SKM-1 treated with dmso at 0.1 percent for 144 hours (cell line): ENCODE data around the gene NDST1.

ENCODE experiments used
- DNase-seq: peaks from one replicate; lab custom pipeline; 2025; ENCODE audit not compliant: unreplicated experiment; lab: John Stamatoyannopoulos, UW

The NDST1 gene

DNA sequence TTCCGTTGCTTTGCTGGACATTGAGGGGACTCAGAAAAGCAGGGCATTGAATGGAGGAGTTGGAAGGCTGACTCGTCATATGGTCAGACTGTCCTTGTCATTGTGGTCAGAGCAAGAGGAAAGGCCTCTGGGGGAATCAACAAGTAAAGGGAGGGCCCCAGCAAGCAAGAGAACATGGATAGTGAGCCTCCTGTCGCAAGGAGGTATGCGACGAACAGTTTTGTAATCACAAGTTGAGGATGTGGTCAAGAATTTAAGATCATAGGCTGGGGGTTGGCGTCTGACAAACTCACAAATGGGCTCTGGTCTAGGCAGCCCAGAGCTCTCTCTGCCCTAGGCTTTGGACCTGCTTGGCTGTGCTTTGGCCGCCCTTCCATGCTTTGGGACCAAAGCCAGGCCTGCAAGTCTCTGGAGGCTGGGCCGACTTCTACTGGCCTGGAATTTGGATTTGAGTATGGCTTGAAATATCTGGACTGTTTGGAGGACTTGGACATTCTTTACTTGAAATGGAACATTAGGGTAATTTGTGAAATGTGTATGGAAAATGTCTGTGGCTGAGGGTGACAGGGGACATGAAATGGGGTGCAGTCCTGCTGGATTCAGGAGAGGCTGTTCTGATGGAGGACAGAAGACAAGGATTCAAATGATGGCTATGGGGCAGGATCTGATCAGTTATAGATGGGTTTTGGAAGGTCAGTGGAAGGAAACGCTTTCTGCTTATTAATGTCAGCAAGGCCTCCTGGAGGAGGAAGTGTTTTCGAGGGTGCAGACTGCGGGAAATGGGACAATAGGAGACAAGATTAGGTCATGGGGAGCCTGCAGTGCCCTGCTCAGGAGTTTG, 19.2 kb upstream of the NDST1 start:
- peak; percentile 88 for DNase-seq

DNA sequence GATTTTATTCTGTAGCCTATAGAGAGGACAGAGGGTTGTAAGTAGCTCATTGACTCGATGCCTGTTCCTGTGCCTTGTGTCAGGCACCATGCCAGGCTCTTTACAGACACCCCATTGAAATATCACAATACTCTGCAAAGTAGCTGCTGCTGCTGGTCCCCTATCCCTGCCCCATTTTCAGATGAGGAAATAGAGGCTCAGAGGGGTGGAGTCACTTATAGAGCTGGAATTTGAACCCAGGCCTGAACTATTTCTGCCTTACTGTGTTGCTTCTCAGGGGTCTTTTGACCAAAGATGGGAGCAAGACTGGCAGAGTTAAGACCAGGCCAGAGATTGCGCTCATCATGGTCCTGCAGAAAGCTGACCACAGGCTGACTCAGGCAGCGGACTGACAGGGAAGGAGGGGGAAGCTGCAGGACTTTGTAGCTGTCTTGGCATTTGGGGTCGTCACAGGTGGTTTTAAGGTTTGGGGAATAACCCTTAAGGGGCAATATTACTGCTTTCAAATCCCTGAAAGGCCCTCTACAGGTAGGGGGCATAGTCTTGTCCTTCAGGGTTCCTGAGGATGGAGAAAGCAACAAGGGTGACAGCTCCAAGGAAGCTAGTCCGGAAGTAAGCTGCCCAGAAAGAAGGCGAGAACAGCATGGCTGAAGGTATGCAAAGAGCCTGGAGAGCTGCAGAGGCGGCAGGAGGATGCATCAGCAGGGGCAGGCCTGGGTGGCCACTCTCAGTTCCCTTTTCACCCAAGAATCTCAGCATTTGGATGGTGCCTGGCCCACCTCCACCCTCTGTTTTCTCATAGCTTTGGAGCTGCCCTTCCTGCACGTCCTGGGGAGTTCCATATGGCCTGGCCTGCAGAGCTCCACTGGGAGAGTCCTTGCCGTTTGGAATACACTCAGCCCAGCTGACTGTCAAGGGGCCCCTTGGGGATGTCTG, 18.3 kb upstream of the NDST1 start:
- DNase-seq, result peak; percentile 37

DNA sequence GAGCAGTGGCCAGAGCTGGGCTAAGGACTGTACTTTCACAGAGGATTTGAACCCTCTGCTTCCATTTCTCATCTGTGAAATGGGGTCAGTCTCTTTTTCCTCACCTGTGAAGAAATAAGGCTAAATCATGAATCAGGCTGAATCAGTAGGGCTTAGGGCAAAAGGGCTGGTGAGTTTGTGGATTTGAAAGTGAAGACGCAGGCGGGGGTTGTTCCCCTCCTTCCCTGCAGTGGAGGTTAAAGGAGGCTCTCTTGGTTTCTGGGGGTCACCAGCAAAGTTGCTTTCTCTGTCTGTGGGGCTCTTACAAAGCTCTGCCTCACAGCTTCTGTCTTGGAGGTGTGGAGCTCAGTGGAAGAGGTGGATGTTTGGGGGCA, 17.6 kb upstream of the NDST1 start:
- DNase-seq, result no peak

DNA sequence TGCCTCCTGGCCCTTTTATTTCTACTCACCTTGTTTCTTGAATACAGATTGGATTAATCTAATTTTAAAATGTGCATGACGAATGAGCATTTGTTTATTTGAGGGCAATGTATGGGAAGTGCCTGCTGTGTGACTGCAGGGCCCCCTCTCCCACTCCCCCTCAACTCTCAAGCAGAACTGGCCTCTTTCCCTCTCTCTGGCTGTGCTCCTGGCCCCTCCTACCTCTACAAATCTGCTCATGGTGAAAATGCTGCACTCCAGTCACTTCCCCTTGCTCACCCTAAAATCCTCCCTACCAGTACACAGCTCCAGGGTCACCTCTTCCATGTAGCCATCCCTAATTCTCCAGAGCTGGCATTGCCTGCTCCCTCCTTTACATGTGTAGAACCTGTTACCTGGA, 17.2 kb upstream of the NDST1 start:
- peak; percentile 14 for DNase-seq

DNA sequence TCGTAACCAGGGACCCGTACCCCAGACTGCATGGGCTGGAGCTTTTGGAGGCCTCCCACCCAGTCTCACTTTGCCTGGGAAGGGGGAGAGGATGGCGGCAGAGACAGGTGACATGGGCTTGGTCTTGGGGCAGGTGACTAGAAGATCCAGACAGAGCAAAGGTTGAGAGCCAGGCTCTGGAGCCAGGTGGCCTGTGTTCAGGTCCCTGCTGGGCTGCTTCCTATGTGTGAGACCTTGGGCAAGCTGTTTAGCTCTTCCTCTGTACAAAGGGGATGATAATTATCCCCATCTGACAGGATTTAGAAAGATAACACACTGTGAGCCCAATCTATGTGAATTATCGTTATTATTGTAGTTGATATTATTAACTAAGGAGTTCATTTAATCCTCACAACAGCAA, 16.1 kb upstream of the NDST1 start:
- no peak for DNase-seq

DNA sequence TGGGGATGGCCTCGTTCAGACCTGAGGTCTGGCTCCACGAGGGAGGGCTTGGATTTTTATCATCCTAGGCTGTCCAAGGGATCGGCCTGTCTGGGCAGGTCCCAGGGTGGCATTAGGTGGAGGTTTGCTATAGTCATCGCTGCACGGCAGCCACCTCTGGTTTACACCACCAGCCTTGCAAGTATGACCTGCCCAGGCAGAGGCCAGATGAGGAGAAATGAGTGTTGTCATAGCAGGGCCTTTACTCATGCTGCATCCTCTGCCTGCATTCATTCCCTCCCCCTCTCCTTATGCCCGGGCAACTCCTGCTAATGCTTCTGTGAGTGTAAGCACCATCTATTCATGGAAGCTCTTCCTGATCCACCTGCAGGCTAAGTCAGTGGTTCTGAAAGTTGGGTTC, 15.3 kb upstream of the NDST1 start:
- no peak for DNase-seq

DNA sequence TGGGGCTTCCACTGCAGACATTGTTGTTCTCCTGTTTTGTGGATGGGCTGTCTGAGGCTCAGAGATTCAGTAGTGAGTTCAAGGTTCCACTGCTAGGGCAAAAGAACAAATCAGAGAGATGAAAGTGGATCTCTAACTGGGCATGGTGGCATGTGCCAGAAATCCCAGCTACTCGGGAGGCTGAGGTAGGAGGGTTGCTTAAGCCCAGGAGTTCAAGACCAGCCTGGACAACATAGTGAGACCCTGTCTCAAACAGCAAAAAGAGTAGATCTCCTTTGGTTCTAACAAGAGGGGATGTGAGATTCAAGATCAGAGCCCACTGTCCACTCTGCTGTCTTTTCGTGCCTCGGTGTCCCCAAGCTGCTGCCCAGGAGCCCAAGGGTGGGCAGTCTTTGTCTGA, 11.8 kb upstream of the NDST1 start:
- no peak for DNase-seq

DNA sequence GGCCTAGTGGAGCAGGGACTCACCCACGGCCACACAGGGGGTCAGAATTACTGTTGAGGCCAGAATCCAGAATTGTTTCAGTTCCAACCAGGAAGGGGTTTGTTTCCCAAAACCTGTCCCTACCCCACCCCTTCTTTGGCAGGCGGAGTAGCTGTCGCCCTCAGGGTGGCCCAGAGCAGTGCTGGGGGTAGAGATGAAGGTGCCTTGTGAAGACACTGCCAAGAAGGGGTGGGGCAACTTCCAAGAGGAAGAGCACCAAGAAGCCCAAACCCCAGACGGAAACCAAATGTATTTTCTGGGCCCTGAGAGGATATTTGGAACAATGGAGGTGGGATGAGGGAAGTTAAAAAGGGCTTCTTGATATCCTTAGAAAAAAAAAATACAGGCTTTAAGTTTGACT, 11.4 kb upstream of the NDST1 start:
- DNase-seq, result no peak

DNA sequence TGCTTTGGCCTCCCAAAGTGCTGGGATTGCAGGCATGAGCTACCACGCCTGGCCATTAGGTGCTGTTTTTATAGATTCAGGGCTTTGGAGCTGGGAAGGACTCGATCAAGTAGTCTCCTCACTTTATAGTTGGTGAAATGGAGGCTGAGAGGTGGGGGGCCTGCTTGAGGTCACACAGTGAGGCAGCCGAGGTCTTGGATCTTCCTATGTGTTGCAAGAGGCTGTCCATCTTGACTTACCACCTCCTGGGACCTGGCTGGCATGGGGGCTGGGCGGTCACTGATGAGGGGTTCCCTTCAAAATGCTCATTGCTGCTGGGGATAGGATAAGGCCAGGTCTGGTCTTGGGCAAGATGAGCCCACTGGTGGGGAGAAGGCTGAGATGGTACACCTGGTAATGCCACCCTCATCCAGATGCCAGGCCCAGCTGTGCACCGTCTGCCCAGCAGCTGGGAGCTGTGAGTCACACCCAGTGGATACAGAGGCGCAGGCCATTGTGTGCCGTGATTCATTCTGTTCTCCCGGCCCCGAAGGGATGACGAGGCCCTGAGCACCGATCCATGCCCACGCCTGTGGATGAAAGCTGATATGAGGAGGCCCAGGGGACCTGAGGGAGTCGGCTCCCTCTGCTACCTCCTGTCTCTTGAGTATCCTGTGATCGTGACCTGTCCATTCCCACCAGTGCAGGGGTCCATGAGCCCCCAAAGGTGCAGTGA, 10.5 kb upstream of the NDST1 start:
- no peak for DNase-seq

DNA sequence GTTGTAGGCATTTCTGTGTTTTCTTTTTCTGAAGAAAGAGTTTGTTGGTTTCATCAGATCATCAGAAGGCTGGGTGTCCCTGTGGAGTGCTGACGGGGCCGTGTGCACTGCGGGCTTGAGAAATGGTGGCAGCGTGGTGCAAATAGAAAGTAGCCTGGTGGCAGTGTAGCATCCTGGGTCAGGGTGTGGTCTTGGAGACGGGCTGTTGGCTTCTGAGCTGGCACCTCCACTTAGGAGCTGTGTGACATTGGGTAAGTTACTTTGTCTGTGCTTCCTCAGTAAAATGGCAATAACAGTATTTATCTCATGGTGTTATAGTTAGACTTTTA, 10.0 kb upstream of the NDST1 start:
- no peak for DNase-seq

DNA sequence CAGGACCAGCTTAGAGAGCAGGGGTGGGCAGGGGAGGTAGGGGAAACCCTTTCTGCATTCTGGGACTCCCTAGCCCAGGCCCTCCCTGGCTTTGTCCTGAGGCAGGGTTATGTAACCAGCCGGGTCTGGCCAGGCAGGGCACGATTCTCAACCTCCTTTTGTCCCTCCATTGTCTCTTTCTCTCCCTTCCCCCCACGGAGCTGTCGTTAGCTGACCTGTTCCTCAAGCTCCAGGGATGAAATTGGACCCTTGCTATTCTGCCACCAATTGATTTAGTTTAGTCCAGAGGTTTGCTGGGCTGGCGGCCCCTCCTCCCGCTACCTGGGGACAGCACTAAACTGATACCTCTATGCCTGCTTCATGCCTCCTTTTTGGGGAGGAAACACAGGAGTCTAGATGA, 9.4 kb upstream of the NDST1 start:
- DNase-seq, result no peak

DNA sequence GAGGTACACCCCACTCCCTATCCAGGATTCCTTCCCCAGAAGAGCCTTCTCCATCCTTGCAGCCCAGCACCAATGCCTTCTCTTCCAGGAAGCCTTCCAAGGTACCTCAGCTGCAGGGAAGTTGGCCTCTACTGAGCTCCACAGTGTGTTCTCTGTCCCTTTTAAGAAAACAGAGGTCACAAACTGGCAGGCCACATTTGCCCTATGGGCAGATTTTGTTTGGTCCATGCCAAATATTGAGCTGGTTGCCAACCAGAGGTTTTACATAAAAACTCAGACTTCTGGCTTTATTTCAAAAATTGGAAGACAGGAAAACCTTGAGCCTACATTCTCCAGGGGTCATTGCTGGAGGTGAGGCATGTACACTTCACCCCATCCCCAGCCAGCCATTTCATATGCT, 9.0 kb upstream of the NDST1 start:
- no peak for DNase-seq

DNA sequence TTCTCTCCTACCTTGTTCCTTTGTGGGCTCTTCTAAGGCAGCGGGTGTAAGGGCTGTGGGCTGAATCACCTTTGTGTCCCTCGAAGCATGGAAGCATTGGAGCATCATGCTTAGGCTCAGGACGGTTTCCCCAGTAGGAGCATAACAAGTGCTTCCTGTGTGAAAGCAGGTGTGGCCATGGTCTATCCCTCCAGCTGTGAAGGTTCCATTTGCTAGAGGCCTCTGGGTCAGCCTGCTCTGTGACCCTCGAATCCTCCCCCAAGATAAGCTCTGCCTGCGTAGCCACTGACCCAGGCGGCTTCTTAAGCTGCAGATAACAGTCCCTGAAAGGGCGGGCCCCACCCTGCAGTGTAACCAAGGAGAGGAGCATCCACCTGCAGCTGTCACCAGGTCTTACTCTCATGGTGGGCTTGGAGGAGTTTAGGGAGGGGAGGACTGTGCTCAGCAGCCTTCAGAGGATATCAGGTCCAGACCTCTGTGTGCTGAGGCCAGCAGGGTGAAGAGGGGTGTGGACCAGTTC, 8.4 kb upstream of the NDST1 start:
- DNase-seq, result no peak

DNA sequence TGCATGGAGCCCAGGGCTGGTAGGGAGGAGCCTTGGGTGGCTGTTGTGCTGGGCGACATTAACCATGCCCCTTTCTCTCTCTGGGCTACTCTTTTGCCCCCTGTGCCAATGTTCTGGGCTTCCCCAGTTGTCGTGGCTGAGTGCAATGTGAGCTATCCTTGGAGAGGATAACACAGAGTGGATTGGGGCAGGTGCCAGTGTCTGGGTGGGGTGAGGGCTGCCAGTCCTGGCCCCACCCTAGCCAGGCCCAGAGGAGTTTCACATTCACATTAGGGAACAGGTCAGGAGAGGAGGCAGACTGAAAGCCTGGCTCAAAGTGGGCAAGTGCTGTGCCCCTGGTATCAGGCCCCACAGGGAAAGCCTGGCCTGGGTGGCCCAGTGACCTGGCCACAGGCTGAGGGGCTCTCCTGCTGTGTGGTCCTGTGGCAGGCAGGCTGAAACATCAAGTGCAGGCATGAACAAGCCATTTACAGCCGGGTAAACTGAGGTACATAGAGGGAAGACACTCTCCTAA, 7.5 kb upstream of the NDST1 start:
- no peak for DNase-seq

DNA sequence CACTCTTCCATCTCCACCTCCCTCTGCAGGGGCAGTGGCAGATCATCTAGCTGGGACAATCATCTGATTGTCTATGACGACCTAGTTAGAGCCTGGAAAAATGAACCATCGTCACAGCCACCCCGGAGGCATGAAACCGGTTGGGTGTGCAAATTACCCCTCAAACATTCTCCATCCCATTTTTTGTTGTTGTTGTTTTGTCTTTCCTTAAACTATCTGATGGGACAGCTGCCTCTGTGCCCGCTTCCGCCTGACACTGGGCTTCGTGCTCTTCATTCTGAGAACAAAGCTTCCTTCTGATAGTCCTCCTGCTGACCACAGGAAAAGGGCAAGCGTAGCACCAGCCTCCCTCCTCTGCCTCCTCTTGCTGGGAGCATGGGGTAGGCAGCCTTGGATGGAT, 7.0 kb upstream of the NDST1 start:
- DNase-seq, result no peak

DNA sequence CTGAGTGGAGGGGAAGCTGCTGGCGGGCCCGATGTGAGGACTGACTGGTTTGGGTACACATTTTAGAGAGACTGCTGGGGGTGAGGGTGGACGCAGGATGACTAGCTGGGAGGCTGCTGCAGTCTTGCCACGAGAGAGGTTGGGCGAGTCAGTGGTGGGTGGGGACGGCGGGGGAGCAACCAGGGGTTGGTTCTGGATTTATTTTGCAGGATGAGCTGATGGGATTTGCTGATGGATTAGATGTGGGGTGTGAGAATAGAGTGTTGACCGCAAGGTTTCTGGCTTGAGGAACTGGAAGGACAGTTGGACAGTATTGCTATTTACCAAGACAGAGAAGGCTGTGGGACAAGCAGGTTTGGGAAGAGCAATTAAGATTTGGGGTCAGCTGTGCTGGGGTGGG, 5.8 kb upstream of the NDST1 start:
- no peak for DNase-seq

DNA sequence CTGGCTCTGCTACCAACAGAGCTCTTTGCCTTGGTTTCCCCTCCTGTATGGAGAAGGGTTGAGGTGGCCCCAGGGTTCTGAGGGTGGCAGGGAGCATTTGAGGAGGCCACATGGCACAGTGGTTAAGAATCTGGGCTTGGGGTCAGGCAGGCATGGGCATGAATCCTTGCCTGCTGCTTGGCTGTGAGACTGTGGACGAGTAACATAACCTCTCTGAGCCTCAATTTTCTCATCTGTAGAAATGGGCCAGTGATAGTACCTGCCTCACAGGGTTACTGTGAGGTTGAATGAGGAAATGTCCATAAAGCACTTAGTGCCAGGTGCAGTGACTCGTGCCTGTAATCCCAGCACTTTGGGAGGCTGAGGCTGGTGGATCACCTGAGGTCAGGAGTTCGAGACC, 5.1 kb upstream of the NDST1 start:
- DNase-seq, result no peak

DNA sequence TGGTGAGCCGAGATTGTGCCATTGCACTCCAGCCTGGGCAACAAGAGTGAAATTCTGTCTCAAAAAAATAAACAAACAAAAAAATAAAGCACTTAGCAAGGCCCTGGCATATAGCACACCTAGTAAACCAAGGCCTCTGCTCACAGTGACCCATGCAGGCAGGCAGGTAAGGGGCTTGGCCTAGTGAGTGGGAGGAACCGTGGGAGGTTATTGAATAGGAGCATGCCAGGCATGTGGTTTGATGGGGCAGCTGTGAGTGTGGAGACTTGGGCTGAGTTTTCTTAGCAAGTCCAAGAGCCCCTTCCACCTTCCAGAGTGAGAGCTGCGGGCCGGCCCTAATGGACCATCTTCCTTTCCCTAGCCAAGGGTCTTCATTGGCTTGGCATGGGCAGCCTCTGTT, 4.5 kb upstream of the NDST1 start:
- DNase-seq, result no peak

DNA sequence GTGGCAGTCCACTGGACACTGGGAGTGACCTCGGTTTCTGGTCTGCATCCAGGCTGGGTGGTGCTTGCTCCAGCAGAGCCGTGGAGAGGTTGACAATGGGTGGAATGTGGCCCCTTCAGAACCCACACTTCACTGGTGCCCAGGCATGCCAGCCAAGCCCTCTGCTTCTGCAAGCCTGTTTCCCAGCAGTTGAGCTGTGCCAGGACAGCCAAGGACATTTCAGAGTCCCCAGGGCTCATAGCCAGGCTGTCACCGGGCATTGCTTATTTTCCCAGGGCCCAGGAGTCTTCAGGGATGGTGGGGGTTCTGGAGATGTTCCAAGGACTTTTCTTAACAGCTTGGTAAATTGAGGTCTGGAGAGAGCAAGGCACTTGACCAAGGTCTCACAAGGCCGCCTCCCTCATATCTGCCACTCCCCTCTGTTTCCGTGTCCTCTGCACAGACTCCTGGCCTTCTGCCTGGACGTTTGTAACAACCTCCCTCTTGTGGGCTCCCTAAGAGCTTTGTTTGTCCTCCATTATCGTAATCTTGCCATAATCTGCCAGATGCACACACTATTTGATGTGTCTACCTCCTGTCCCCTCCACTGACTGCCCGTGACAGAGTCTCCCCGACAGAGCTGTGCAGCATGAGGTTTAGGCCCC, 3.8 kb upstream of the NDST1 start:
- DNase-seq, result no peak

DNA sequence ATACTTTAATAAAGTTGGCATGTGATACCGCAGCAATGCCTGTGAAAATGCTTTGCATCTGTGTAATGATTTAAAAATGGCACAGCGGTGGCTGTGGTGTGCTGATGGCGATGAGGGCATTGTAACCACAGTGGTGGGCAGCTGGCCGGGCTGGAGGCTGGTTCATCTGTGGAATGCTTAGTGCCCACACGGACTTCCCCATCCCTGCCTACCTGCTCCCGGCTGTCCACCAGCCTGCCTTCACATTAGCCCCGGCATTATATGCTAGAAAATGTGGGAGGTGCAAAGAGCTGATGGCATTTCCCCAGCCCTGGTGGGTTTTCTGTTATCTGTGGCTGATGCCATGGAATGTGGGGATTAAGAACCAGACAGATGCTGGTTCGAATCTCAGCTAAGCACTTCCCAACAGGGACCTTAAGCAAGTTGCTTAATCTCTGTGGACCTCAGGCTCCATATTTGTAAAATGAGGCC, 2.9 kb upstream of the NDST1 start:
- DNase-seq, result no peak

DNA sequence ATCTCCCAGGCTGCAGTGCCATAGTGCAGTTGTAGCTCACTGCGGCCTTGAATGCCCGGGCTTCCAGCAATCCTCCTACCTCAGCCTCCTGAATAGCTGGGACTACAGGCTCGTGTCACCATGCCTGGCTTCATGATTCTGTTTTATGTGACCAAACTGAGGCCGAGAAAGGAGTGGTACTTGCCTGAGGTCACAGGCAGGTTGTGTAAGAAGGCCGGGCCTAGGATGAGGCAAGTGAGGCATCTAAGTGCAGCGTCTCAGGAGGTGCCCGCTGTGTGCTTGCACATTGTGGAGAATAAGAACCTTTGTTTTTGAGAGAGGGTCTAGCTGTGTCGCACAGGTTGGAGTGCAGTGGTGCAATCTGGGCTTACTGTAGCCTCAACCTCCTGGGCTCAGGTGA, 2.1 kb upstream of the NDST1 start:
- DNase-seq, result no peak
